ENCODE data around the gene MYO5B.
"Not testable (repeated sequence)": the region's sequence is repeated elsewhere in the genome, so short reads cannot be mapped to it uniquely, and the experiment has no call there.

DNA sequence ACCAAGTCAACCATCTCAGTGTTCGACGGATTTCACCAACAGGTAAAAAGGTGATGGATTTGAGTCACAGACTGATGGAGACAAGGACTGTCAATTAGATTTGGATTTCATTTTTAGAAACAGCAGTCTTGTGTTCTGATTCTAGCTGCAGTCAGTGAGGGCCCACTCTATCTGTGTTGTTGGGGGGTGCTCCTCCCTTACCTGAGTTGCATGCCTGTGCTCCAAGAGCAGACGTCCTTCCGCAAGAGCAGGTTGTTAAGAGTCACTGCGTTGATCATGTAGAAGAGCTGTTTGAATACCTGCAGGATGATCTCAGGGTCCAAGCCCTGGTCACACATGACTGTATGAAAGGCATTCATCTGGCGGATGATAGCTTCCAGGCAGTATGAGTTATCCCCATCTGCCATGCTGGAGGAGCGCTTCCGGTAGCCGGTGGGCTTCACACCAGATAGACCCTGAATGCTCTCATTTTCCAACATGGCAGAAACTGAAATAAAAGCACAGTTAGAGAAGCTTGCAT is 357.6 kb downstream of the MYO5B start:
- TF ChIP-seq, protein P1, sequence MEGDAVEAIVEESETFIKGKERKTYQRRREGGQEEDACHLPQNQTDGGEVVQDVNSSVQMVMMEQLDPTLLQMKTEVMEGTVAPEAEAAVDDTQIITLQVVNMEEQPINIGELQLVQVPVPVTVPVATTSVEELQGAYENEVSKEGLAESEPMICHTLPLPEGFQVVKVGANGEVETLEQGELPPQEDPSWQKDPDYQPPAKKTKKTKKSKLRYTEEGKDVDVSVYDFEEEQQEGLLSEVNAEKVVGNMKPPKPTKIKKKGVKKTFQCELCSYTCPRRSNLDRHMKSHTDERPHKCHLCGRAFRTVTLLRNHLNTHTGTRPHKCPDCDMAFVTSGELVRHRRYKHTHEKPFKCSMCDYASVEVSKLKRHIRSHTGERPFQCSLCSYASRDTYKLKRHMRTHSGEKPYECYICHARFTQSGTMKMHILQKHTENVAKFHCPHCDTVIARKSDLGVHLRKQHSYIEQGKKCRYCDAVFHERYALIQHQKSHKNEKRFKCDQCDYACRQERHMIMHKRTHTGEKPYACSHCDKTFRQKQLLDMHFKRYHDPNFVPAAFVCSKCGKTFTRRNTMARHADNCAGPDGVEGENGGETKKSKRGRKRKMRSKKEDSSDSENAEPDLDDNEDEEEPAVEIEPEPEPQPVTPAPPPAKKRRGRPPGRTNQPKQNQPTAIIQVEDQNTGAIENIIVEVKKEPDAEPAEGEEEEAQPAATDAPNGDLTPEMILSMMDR (IDR thresholded peaks at IDR 0.05; ENCODE audit: insufficient read depth, low read length, poor library complexity, severe bottlenecking): not testable (repeated sequence)
- not testable (repeated sequence) for TF ChIP-seq EZH2phosphoT487 (conservative IDR thresholded peaks at IDR 0.05; ENCODE audit: low read length)
